ENCODE measurements around the gene GARIN5A.

- TF ChIP-seq CTCF (IDR thresholded peaks at IDR 0.05 in 8 of 11, conservative IDR thresholded peaks at IDR 0.05 in 3 of 11), result no peak
- TF ChIP-seq POLR2AphosphoS5 (IDR thresholded peaks at IDR 0.05), result no peak
- TF ChIP-seq POLR2A (IDR thresholded peaks at IDR 0.05), result no peak
Measured at GRCh38 chr19:50432221-50433028, 44.2 kb downstream of the GARIN5A start, which contains the start of gene MYBPC2.
